Hepatocyte (in vitro differentiated cells): ENCODE data around the gene CACNA1C. TPM values are rescaled to one million over a fixed set of nuclear protein-coding genes. Genes with fewer than 3 reads are reported as not detected.

Experiments
- DNase-seq: peaks from one replicate; pipeline ENCODE4 v3.0.0-alpha.2; 2016; ENCODE audit warnings: low spot score
- H2AFZ ChIP-seq: fragments of 200-600 bp; sonication (generic); 2 replicates; pipeline ENCODE4 v1.6.0; 2016; ENCODE audit warnings: antibody characterized with exemption, mild to moderate bottlenecking
- H3K27ac ChIP-seq: fragments of 200-600 bp; sonication (generic); 2 replicates; pipeline ENCODE4 v1.5.1; 2016; ENCODE audit warnings: mild to moderate bottlenecking
- H3K27me3 ChIP-seq: fragments of 200-600 bp; sonication (generic); 2 replicates; pipeline ENCODE4 v1.6.1; 2016
- H3K36me3 ChIP-seq: fragments of 200-600 bp; sonication (generic); replicated peaks from 2 replicates; pipeline ENCODE4 v1.5.1; 2016; ENCODE audit warnings: low read depth; ENCODE audit not compliant: insufficient read depth
- H3K4me1 ChIP-seq: fragments of 200-600 bp; sonication (generic); 2 replicates; pipeline ENCODE4 v1.5.1; 2016; ENCODE audit warnings: mild to moderate bottlenecking, moderate library complexity; ENCODE audit not compliant: insufficient read depth
- H3K4me2 ChIP-seq: fragments of 200-600 bp; sonication (generic); 2 replicates; pipeline ENCODE4 v1.6.0; 2016
- H3K4me3 ChIP-seq: fragments of 200-600 bp; sonication (generic); 2 replicates; pipeline ENCODE4 v1.5.1; 2016; ENCODE audit warnings: mild to moderate bottlenecking
- H3K79me2 ChIP-seq: fragments of 200-600 bp; sonication (generic); 2 replicates; pipeline ENCODE4 v1.6.0; 2017; ENCODE audit warnings: mild to moderate bottlenecking
- H3K9me2 ChIP-seq: fragments of 200-600 bp; sonication (generic); replicated peaks from 2 replicates; pipeline ENCODE4 v1.6.0; 2017; ENCODE audit warnings: mild to moderate bottlenecking; ENCODE audit not compliant: insufficient read depth
- H3K9me3 ChIP-seq: fragments of 200-600 bp; sonication (generic); 2 replicates; pipeline ENCODE4 v1.5.1; 2016; ENCODE audit warnings: low read depth, mild to moderate bottlenecking
- H4K20me1 ChIP-seq: fragments of 200-600 bp; sonication (generic); 2 replicates; pipeline ENCODE4 v1.6.0; 2016; ENCODE audit warnings: mild to moderate bottlenecking; ENCODE audit not compliant: insufficient read depth, poor library complexity, severe bottlenecking
- EZH2 ChIP-seq: fragments of 200-600 bp; sonication (generic); IDR thresholded peaks from 2 replicates; pipeline ENCODE4 v1.6.1; 2016; ENCODE audit warnings: antibody characterized with exemption, mild to moderate bottlenecking, borderline replicate concordance
- EZH2phosphoT487 ChIP-seq: fragments of 200-600 bp; sonication (generic); IDR thresholded peaks from one replicate; pipeline ENCODE4 v1.6.1; 2018; ENCODE audit warnings: antibody characterized with exemption, mild to moderate bottlenecking, low read depth, moderate library complexity; ENCODE audit not compliant: unreplicated experiment, severe bottlenecking
- WGBS: methylation state at CpG from one replicate; pipeline ENCODE4 v1.1.6; 2016; ENCODE audit warnings: low lambda C conversion rate; ENCODE audit errors: missing lambda C conversion rate; 5-methylcytosine and 5-hydroxymethylcytosine counted together
- polyA plus RNA-seq: library from polyadenylated mRNA; unstranded; fragments of >200 nt; fragmentation: Nextera tagmentation; extraction: Ambion mirVana; gene quantifications from 2 replicates; pipeline ENCODE4 v1.2.1, GENCODE V29; 2016
- total RNA-seq: library from RNA; depleted of rRNA; stranded (reverse); fragments of >200 nt; gene quantifications from 2 replicates; pipeline ENCODE4 v1.2.3, GENCODE V29; 2014
- TF ChIP-seq, protein P1 (sequence below): fragments of 200-600 bp; sonication (generic); IDR thresholded peaks from 2 replicates; pipeline ENCODE4 v1.5.1; 2016; ENCODE audit warnings: antibody characterized with exemption, mild to moderate bottlenecking; ENCODE audit not compliant: poor library complexity

CACNA1C gene
- total and polyA plus RNA-seq, 2 experiments from 2014 or later = 3.2 to 4.0 TPM

DNA sequence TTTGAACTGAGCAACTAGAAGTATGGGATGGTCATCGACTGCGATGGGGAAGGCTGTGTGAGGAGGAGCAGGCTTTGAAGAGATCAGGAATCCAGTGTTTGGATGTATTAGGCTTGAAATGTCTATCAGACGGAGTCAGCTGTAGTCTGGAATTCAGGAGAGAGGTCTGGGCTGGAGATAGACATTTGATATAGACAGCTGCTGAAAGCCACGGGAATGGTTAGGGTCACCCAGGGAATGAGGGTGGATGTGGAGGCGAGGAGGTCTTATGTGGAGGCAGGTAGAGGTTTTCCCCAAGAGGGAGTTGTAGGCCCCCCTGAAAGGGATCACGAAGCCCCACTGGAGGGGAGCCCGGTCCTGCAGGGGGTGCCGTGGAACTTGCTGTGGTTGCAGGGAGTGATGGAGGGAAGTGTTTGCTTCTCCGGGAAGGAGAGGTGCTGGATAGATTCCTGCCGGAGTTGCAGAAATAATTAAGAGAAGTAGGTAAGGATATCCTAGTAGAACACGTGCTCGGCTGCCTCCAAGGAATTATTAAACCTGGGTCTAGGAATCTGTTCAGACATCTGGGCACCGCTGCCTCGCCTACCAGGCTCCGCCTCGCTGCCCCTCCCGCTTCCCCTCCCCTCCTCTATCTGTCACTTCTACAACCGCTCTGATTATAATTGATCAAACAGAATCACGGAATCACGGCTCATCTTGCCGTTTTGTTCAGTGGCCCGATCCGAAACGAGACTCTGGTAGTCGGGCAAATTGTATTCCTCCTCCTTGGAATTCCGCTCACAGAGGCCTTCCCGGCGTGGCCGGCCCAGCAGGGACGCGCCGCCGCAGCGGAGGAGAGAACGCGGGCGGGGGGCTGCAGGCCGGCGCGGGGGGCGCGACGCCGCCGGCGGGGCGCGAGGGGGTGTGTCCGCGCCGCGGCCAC lies 826 bp upstream of the CACNA1C start:
- Histone ChIP-seq H3K4me1 (peaks cover 3% of the 10 kb centered on the region), H3K27me3 (peaks cover 24% of the 10 kb centered on the region), H4K20me1 (no peaks in the 10 kb centered on the region), H3K79me2 (peaks cover 12% of the 10 kb centered on the region), H3K27ac (peak overlapping the region; percentile 82), H3K9me2 (no peaks in the 10 kb centered on the region), H3K36me3 (no peaks in the 10 kb centered on the region), H3K4me3 (peak overlapping the region; percentile 66), H3K4me2 (peak overlapping the region; percentile 91), H2AFZ (peak overlapping the region; percentile 91), H3K9me3 (no peaks in the 10 kb centered on the region)
- 14% methylated on average over 30 of the region's 52 CpGs for WGBS
- DNase-seq = peak; percentile 33
- TF ChIP-seq EZH2 (no peak), EZH2phosphoT487 (no peak)
- TF ChIP-seq, protein P1, sequence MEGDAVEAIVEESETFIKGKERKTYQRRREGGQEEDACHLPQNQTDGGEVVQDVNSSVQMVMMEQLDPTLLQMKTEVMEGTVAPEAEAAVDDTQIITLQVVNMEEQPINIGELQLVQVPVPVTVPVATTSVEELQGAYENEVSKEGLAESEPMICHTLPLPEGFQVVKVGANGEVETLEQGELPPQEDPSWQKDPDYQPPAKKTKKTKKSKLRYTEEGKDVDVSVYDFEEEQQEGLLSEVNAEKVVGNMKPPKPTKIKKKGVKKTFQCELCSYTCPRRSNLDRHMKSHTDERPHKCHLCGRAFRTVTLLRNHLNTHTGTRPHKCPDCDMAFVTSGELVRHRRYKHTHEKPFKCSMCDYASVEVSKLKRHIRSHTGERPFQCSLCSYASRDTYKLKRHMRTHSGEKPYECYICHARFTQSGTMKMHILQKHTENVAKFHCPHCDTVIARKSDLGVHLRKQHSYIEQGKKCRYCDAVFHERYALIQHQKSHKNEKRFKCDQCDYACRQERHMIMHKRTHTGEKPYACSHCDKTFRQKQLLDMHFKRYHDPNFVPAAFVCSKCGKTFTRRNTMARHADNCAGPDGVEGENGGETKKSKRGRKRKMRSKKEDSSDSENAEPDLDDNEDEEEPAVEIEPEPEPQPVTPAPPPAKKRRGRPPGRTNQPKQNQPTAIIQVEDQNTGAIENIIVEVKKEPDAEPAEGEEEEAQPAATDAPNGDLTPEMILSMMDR = peak; percentile 4

DNA sequence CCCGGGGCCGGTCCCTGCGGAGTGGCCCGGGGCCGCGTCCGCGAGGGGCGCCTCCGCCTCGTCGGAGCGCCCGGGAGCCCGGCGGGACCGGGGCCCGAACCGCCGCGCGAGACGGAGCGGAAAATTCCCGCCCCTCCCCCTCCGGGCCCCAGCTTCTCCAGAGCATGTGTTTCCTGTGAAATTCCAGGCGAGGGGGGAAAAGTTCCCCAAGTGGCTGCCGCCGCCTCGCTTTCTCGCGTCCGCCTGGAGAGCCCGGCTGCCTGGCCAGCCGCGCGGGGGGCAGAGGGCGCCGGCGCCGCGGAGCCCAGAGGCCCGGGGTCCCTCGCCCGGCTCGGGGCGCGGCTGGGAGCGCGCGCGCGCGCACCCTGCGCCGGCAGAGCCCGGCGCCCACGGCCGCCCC lies 904 bp downstream of the CACNA1C start:
- peak; percentile 68 for DNase-seq
- peak overlapping the region; percentile 96 for H3K4me2 ChIP-seq
- no peaks in the 10 kb centered on the region for H3K9me3 ChIP-seq
- WGBS = 1% methylated on average over 48 of the region's 60 CpGs
- H3K27me3 ChIP-seq = peaks cover 24% of the 10 kb centered on the region
- H3K4me3 ChIP-seq = peak overlapping the region; percentile 72
- peaks cover 3% of the 10 kb centered on the region for H3K4me1 ChIP-seq
- no peaks in the 10 kb centered on the region for H3K36me3 ChIP-seq
- peak overlapping the region; percentile 73 for H2AFZ ChIP-seq
- H3K79me2 ChIP-seq = peaks cover 17% of the 10 kb centered on the region
- TF ChIP-seq, protein P1 = no peak
- TF ChIP-seq EZH2phosphoT487 (no peak), EZH2 (no peak)
- no peaks in the 10 kb centered on the region for H3K9me2 ChIP-seq
- H3K27ac ChIP-seq = peak overlapping the region; percentile 89
- no peaks in the 10 kb centered on the region for H4K20me1 ChIP-seq

DNA sequence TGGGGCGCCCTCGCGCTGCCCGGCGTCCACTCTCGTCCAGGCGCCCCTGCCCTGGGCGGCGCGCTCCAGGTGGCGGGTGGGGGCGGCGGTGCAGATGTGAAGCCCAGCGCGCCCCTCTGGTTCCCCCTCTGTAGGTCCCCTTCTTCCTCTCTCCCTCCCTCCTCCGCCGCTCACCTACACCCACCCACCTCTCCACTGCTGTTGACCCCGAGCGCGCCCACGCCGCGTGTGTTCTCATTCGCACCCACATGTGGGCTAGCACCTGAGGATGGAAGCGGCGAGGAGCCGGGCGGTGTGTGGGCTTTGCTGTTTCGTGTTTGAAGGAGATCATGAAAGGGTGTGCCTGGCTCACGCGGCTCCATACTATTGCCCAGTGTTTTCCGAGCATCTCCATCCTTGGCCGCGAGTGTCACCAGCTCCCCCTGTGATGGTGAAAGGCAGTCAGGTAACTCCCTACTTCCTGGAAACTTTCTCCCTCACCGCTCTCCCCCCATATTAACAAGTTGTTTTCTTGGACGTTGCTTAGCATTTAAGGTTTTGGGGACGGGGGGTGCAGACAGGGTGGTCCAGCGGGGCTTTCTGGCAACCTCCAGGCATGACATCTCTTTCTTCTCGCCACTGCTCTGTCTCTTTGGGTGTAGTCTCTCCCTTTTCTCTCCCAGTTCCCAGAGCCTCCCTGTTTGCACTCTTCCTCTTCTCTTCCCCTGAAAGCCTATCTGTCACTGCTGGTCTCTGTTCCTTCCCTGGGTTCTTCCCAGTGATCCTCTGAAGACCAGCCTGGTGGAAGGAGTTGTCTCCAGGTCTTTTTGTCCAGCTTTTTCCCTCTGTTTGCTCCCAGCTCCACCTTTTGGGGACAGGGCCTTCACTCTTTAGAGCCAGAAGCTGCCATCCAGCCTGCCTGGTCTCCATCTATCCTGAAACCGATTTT lies 1.6 kb downstream of the CACNA1C start:
- no peaks in the 10 kb centered on the region for H4K20me1 ChIP-seq
- TF ChIP-seq EZH2phosphoT487 (no peak), EZH2 (no peak)
- TF ChIP-seq, protein P1 = no peak
- peaks cover 24% of the 10 kb centered on the region for H3K27me3 ChIP-seq
- WGBS = 11% methylated on average over 23 of the region's 40 CpGs
- H3K79me2 ChIP-seq = peaks cover 20% of the 10 kb centered on the region
- peak overlapping the region; percentile 96 for H3K4me2 ChIP-seq
- H3K27ac ChIP-seq = no peak overlapping the region
- DNase-seq = peak; percentile 33
- no peaks in the 10 kb centered on the region for H3K9me2 ChIP-seq
- H3K9me3 ChIP-seq = no peaks in the 10 kb centered on the region
- peaks cover 3% of the 10 kb centered on the region for H3K4me1 ChIP-seq
- H3K4me3 ChIP-seq = peak overlapping the region; percentile 32
- no peaks in the 10 kb centered on the region for H3K36me3 ChIP-seq
- peak overlapping the region; percentile 25 for H2AFZ ChIP-seq
